C4-2B (cell line): ENCODE measurements around the gene MAGOH.

Experiments
- ZFX ChIP-seq: fragments of 450-650 bp; IDR thresholded peaks from 2 replicates; pipeline ENCODE4 v1.6.1; 2017
- TF ChIP-seq, protein P1 (sequence below): fragments of 450-650 bp; conservative IDR thresholded peaks from 2 replicates; pipeline ENCODE4 v1.5.1; 2017; ENCODE audit warnings: mild to moderate bottlenecking

DNA sequence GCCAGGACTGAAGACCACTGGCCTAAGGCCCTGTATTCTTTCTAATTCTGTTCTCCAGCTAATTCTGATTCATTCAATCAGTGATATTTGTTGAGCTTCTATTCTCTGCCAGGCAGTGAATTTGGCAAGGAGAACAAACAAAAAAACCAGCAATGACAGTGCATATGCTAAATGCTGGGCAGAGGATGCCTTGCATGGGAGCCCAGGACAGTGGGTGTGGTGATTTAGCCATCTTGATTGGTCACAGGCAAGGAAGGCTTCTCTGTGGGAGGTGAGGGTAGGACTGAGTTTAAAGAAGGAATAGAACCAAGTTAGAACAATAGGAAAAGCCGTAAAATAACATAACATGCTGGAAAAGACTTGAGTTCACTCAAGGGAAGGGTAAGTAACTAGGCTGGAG is 50.9 kb downstream of the MAGOH start:
- TF ChIP-seq, protein P1, sequence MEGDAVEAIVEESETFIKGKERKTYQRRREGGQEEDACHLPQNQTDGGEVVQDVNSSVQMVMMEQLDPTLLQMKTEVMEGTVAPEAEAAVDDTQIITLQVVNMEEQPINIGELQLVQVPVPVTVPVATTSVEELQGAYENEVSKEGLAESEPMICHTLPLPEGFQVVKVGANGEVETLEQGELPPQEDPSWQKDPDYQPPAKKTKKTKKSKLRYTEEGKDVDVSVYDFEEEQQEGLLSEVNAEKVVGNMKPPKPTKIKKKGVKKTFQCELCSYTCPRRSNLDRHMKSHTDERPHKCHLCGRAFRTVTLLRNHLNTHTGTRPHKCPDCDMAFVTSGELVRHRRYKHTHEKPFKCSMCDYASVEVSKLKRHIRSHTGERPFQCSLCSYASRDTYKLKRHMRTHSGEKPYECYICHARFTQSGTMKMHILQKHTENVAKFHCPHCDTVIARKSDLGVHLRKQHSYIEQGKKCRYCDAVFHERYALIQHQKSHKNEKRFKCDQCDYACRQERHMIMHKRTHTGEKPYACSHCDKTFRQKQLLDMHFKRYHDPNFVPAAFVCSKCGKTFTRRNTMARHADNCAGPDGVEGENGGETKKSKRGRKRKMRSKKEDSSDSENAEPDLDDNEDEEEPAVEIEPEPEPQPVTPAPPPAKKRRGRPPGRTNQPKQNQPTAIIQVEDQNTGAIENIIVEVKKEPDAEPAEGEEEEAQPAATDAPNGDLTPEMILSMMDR, result no peak
- no peak for TF ChIP-seq ZFX
